Prostate gland (tissue), 2 donors: Measurements from ENCODE around the gene DIP2B.

Source experiments
- CTCF ChIP-seq, 4 experiments: fragments of 200-600 bp in 2 of 4; fragments of 450-650 bp in 2 of 4; sonication (generic) in 2 of 4; IDR thresholded peaks; 1 replicate in 3 of 4; 2 replicates in 1 of 4; pipeline ENCODE4 v1.5.1; 2016 to 2019; ENCODE audit warnings: antibody characterized with exemption in 4 of 4, mild to moderate bottlenecking in 2 of 4, moderate library complexity in 2 of 4
- POLR2AphosphoS5 ChIP-seq: sonication (generic); formaldehyde crosslinking; IDR thresholded peaks from one replicate; pipeline ENCODE4 v1.6.1; 2017; ENCODE audit warnings: antibody characterized with exemption

GRCh38 chr12:50555471-50555885, 50.7 kb downstream of the DIP2B start:
- TF ChIP-seq POLR2AphosphoS5 (no peak), CTCF (IDR thresholded peaks at IDR 0.05) (no peak)
